Karpas-422 (cell line): ENCODE results near the gene FLCN. TPM values are rescaled to one million over a fixed set of nuclear protein-coding genes. Genes with fewer than 3 reads are reported as not detected.

Experiments
- DNase-seq: peaks from one replicate; pipeline ENCODE4 v3.0.0-alpha.2; 2015
- H2AFZ ChIP-seq: fragments of 200-600 bp; sonication (generic); 2 replicates; pipeline ENCODE4 v1.6.1; 2014; ENCODE audit warnings: antibody characterized with exemption, low read length, mixed read lengths
- H3K27ac ChIP-seq: fragments of 200-600 bp; sonication (generic); 2 replicates; pipeline ENCODE4 v1.5.1; 2014; ENCODE audit warnings: mild to moderate bottlenecking, low read length, moderate library complexity
- H3K27me3 ChIP-seq: fragments of 200-600 bp; sonication (generic); 2 replicates; pipeline ENCODE4 v1.6.1; 2014; ENCODE audit warnings: low read length, mixed read lengths
- H3K36me3 ChIP-seq: fragments of 200-600 bp; sonication (generic); 2 replicates; pipeline ENCODE4 v1.6.1; 2014; ENCODE audit warnings: low read length, mixed read lengths; ENCODE audit not compliant: insufficient read depth
- H3K4me1 ChIP-seq: fragments of 200-600 bp; sonication (generic); 2 replicates; pipeline ENCODE4 v1.6.1; 2014; ENCODE audit warnings: mild to moderate bottlenecking, low read length, mixed read lengths
- H3K4me2 ChIP-seq: fragments of 200-600 bp; sonication (generic); 2 replicates; pipeline ENCODE4 v1.6.1; 2014; ENCODE audit warnings: low read length, low read depth, mild to moderate bottlenecking; ENCODE audit not compliant: poor library complexity, severe bottlenecking
- H3K4me3 ChIP-seq: fragments of 200-600 bp; sonication (generic); 2 replicates; pipeline ENCODE4 v1.5.1; 2014; ENCODE audit warnings: mild to moderate bottlenecking, antibody characterized with exemption, low read length, mixed read lengths
- H3K79me2 ChIP-seq: fragments of 200-600 bp; sonication (generic); 2 replicates; pipeline ENCODE4 v1.6.1; 2014; ENCODE audit warnings: mild to moderate bottlenecking, low read length, mixed read lengths
- H3K9ac ChIP-seq: fragments of 200-600 bp; sonication (generic); 2 replicates; pipeline ENCODE4 v1.6.0; 2014; ENCODE audit warnings: low read length
- H3K9me2 ChIP-seq: fragments of 200-600 bp; sonication (generic), shearing (Covaris generic); replicated peaks from 2 replicates; pipeline ENCODE4 v1.6.0; 2014; ENCODE audit warnings: mild to moderate bottlenecking, low read length, moderate library complexity; ENCODE audit not compliant: insufficient read depth
- H3K9me3 ChIP-seq: fragments of 300-700, 200-600 bp; sonication (generic); 2 replicates; pipeline ENCODE4 v1.6.1; 2014; ENCODE audit warnings: low read length, mixed read lengths
- H4K20me1 ChIP-seq: fragments of 200-600 bp; sonication (generic); 2 replicates; pipeline ENCODE4 v1.6.1; 2014; ENCODE audit warnings: mild to moderate bottlenecking, antibody characterized with exemption, low read length, low read depth; ENCODE audit not compliant: insufficient read depth
- total RNA-seq: library from RNA; depleted of rRNA; stranded (reverse); fragments of >200 nt; shearing (Covaris generic); gene quantifications from 2 replicates; pipeline ENCODE4 v1.2.3, GENCODE V29; 2014; ENCODE audit warnings: low replicate concordance

FLCN gene
- total RNA-seq, 1 experiment from 2014 or later, result 15.6 TPM

GRCh38 chr17:17183744-17184143 lies 53.2 kb downstream of the FLCN start:
- DNase-seq, result no peak
- no peak overlapping the region for H2AFZ ChIP-seq
- H3K9me2 ChIP-seq, result no peaks in the 10 kb centered on the region
- H3K79me2 ChIP-seq, result no peaks in the 10 kb centered on the region
- no peaks in the 10 kb centered on the region for H3K36me3 ChIP-seq
- H4K20me1 ChIP-seq, result no peaks in the 10 kb centered on the region
- H3K27ac ChIP-seq, result no peak overlapping the region
- H3K4me2 ChIP-seq, result no peak overlapping the region
- no peaks in the 10 kb centered on the region for H3K27me3 ChIP-seq
- H3K4me3 ChIP-seq, result no peak overlapping the region
- H3K9ac ChIP-seq, result no peak overlapping the region
- H3K4me1 ChIP-seq, result no peaks in the 10 kb centered on the region
- no peaks in the 10 kb centered on the region for H3K9me3 ChIP-seq

GRCh38 chr17:17182598-17183136 lies 54.3 kb downstream of the FLCN start:
- no peak overlapping the region for H3K27ac ChIP-seq
- no peaks in the 10 kb centered on the region for H3K27me3 ChIP-seq
- no peak overlapping the region for H3K4me2 ChIP-seq
- H3K79me2 ChIP-seq, result no peaks in the 10 kb centered on the region
- DNase-seq, result no peak
- H4K20me1 ChIP-seq, result no peaks in the 10 kb centered on the region
- H3K9ac ChIP-seq, result no peak overlapping the region
- H3K4me1 ChIP-seq, result no peaks in the 10 kb centered on the region
- no peaks in the 10 kb centered on the region for H3K9me3 ChIP-seq
- no peaks in the 10 kb centered on the region for H3K9me2 ChIP-seq
- H3K4me3 ChIP-seq, result no peak overlapping the region
- no peak overlapping the region for H2AFZ ChIP-seq
- no peaks in the 10 kb centered on the region for H3K36me3 ChIP-seq

GRCh38 chr17:17181666-17182597 lies 55.0 kb downstream of the FLCN start:
- H3K79me2 ChIP-seq, result no peaks in the 10 kb centered on the region
- no peak overlapping the region for H2AFZ ChIP-seq
- no peak overlapping the region for H3K27ac ChIP-seq
- H4K20me1 ChIP-seq, result no peaks in the 10 kb centered on the region
- no peak for DNase-seq
- no peaks in the 10 kb centered on the region for H3K9me3 ChIP-seq
- no peaks in the 10 kb centered on the region for H3K4me1 ChIP-seq
- H3K9ac ChIP-seq, result no peak overlapping the region
- no peaks in the 10 kb centered on the region for H3K36me3 ChIP-seq
- H3K4me3 ChIP-seq, result no peak overlapping the region
- no peak overlapping the region for H3K4me2 ChIP-seq
- H3K9me2 ChIP-seq, result no peaks in the 10 kb centered on the region
- no peaks in the 10 kb centered on the region for H3K27me3 ChIP-seq

GRCh38 chr17:17180741-17181525 lies 56.0 kb downstream of the FLCN start:
- Histone ChIP-seq H3K4me1 (no peaks in the 10 kb centered on the region), H3K9ac (no peak overlapping the region), H3K9me3 (no peaks in the 10 kb centered on the region), H3K27ac (no peak overlapping the region), H3K27me3 (no peaks in the 10 kb centered on the region), H3K4me2 (no peak overlapping the region), H4K20me1 (no peaks in the 10 kb centered on the region), H3K79me2 (no peaks in the 10 kb centered on the region), H3K9me2 (no peaks in the 10 kb centered on the region), H3K36me3 (no peaks in the 10 kb centered on the region), H3K4me3 (no peak overlapping the region), H2AFZ (no peak overlapping the region)
- DNase-seq, result no peak

- Histone ChIP-seq H3K9ac (no peak overlapping the region), H3K4me1 (no peaks in the 10 kb centered on the region), H3K9me2 (no peaks in the 10 kb centered on the region), H4K20me1 (no peaks in the 10 kb centered on the region), H3K27ac (no peak overlapping the region), H3K4me3 (no peak overlapping the region), H3K9me3 (no peaks in the 10 kb centered on the region), H2AFZ (no peak overlapping the region), H3K36me3 (no peaks in the 10 kb centered on the region), H3K4me2 (no peak overlapping the region), H3K27me3 (no peaks in the 10 kb centered on the region), H3K79me2 (no peaks in the 10 kb centered on the region)
- DNase-seq, result no peak
These were observed 56.8 kb downstream of the FLCN start for GRCh38 chr17:17180141-17180603.

- Histone ChIP-seq H3K27ac (no peak overlapping the region), H3K4me1 (no peaks in the 10 kb centered on the region)
- no peak for DNase-seq
These were observed 57.6 kb downstream of the FLCN start for GRCh38 chr17:17179371-17179827.

GRCh38 chr17:17177176-17177575 lies 59.8 kb downstream of the FLCN start:
- Histone ChIP-seq H3K4me3 (no peak overlapping the region), H3K36me3 (no peaks in the 10 kb centered on the region), H3K9me2 (no peaks in the 10 kb centered on the region), H3K27me3 (no peaks in the 10 kb centered on the region), H2AFZ (no peak overlapping the region), H3K4me2 (no peak overlapping the region), H3K27ac (no peak overlapping the region), H4K20me1 (no peaks in the 10 kb centered on the region), H3K9ac (no peak overlapping the region), H3K4me1 (no peaks in the 10 kb centered on the region), H3K9me3 (no peaks in the 10 kb centered on the region), H3K79me2 (no peaks in the 10 kb centered on the region)
- no peak for DNase-seq

More at GRCh38 chr17:17179371-17179827, 57.6 kb downstream of the FLCN start:
- Histone ChIP-seq H3K79me2 (no peaks in the 10 kb centered on the region), H3K9ac (no peak overlapping the region), H3K36me3 (no peaks in the 10 kb centered on the region), H3K4me3 (no peak overlapping the region), H3K27me3 (no peaks in the 10 kb centered on the region), H4K20me1 (no peaks in the 10 kb centered on the region), H2AFZ (no peak overlapping the region), H3K4me2 (no peak overlapping the region), H3K9me3 (no peaks in the 10 kb centered on the region), H3K9me2 (no peaks in the 10 kb centered on the region)

- no peak overlapping the region for H3K27ac ChIP-seq
- no peaks in the 10 kb centered on the region for H3K4me1 ChIP-seq
- no peak overlapping the region for H3K4me2 ChIP-seq
- H2AFZ ChIP-seq, result no peak overlapping the region
- no peaks in the 10 kb centered on the region for H3K36me3 ChIP-seq
- no peak overlapping the region for H3K4me3 ChIP-seq
- no peaks in the 10 kb centered on the region for H4K20me1 ChIP-seq
- no peaks in the 10 kb centered on the region for H3K27me3 ChIP-seq
- H3K79me2 ChIP-seq, result no peaks in the 10 kb centered on the region
- H3K9me3 ChIP-seq, result no peaks in the 10 kb centered on the region
- H3K9ac ChIP-seq, result no peak overlapping the region
- no peak for DNase-seq
- no peaks in the 10 kb centered on the region for H3K9me2 ChIP-seq
These were observed 60.6 kb downstream of the FLCN start for GRCh38 chr17:17176341-17176740.
